NT2/D1 (cell line): ENCODE measurements around the gene OR1I1.

ENCODE experiments used
- SUZ12 ChIP-seq: IDR thresholded peaks from 2 replicates; pipeline ENCODE4 v1.6.1; 2011; ENCODE audit not compliant: insufficient read length, insufficient read depth; ENCODE audit errors: extremely low read depth
- YY1 ChIP-seq: IDR thresholded peaks from 2 replicates; pipeline ENCODE4 v1.6.1; 2011; ENCODE audit not compliant: insufficient read length, insufficient read depth
- ZNF274 ChIP-seq: IDR thresholded peaks from 2 replicates; pipeline ENCODE4 v1.6.1; 2011; ENCODE audit warnings: mild to moderate bottlenecking, low read depth, low read length

GRCh38 chr19:15091918-15092753 is 10.1 kb downstream of the OR1I1 start:
- no peak for TF ChIP-seq ZNF274
- TF ChIP-seq YY1 = no peak
- TF ChIP-seq SUZ12 = no peak
